Thyroid gland (tissue), 4 donors: ENCODE measurements around the gene PIGS.

Experiments
- POLR2A ChIP-seq, 2 donors: fragments of 450-650 bp; IDR thresholded peaks; one replicate each; pipeline ENCODE4 v1.6.1; 2017; ENCODE audit warnings: antibody characterized with exemption in 2 of 2, mild to moderate bottlenecking in 2 of 2, moderate library complexity in 1 of 2
- TF ChIP-seq, protein P1 (sequence below), 6 experiments: fragments of 200-600 bp in 3 of 6; fragments of 450-650 bp in 3 of 6; sonication (generic) in 3 of 6; IDR thresholded peaks; one replicate each; pipeline ENCODE4 v1.5.1; 2016 to 2019; ENCODE audit warnings: antibody characterized with exemption in 6 of 6, mild to moderate bottlenecking in 2 of 6, inconsistent platforms in 1 of 6, moderate library complexity in 1 of 6

- TF ChIP-seq POLR2A (IDR thresholded peaks at IDR 0.05) = no peak
- TF ChIP-seq, protein P1, sequence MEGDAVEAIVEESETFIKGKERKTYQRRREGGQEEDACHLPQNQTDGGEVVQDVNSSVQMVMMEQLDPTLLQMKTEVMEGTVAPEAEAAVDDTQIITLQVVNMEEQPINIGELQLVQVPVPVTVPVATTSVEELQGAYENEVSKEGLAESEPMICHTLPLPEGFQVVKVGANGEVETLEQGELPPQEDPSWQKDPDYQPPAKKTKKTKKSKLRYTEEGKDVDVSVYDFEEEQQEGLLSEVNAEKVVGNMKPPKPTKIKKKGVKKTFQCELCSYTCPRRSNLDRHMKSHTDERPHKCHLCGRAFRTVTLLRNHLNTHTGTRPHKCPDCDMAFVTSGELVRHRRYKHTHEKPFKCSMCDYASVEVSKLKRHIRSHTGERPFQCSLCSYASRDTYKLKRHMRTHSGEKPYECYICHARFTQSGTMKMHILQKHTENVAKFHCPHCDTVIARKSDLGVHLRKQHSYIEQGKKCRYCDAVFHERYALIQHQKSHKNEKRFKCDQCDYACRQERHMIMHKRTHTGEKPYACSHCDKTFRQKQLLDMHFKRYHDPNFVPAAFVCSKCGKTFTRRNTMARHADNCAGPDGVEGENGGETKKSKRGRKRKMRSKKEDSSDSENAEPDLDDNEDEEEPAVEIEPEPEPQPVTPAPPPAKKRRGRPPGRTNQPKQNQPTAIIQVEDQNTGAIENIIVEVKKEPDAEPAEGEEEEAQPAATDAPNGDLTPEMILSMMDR (IDR thresholded peaks at IDR 0.05) = no peak
These were observed 50.6 kb downstream of the PIGS start for GRCh38 chr17:28520687-28521086.
